ENCODE data around the gene PRSS22. TPM values are rescaled to one million over a fixed set of nuclear protein-coding genes. Genes with fewer than 3 reads are reported as not detected.

The PRSS22 gene
- polyA plus RNA-seq, 1 donor = 8.2 TPM

DNA sequence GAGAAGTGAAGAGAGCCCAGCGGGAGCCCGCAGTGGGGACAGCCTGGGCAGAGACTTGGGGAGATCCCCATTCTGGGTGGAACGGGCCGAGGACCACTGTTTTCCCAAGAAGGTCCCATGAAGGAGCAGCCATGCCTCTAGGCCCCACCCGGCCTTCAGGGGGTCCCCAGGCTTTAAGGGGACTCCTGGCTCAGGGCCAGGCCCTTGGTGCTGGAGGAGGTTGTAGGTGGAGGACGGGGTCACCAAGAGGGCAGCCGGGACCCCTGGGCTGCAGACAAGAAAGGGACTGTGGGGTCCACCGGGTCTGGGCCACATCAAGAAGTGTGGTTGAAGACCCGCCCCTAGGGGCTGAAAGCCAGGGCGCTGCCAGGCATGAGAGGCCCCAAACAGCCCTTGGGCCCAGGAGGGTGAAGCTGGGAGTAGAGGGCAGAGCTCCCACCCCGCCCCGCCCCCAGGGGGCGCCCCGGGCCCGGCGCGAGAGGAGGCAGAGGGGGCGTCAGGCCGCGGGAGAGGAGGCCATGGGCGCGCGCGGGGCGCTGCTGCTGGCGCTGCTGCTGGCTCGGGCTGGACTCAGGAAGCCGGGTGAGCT, 41.1 kb downstream of the PRSS22 start, which contains the start of gene PRSS21:
PRSS21 (plus strand) TSS at position 487 of the 589 bp plus-strand sequence; CDS start at position 519, 32 bp downstream.
- no peak for DNase-seq

DNA sequence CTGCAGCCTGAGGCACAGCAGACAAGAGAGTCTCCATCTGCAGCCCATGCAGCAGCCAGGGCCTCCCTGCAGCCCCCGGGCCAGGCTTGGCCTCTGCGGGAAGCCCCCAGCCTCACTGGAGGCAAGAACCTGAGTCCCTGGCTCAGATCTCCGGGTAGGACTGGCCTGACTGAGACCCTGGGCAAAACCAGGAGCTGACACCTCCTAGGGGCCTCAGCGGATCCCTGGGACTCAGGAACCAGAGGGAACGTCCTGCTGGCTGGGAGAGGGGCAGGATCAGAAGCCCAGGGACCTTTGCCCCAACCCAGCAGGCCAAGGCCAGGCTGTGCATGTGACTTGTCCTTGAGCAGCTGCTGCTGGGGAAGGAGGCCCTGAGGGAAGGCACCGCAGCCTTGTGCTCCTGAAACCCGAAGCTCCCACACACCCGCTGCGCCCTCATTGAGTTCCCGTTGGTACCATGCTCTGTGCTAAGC, 42.6 kb downstream of the PRSS22 start:
- no peak for DNase-seq

DNA sequence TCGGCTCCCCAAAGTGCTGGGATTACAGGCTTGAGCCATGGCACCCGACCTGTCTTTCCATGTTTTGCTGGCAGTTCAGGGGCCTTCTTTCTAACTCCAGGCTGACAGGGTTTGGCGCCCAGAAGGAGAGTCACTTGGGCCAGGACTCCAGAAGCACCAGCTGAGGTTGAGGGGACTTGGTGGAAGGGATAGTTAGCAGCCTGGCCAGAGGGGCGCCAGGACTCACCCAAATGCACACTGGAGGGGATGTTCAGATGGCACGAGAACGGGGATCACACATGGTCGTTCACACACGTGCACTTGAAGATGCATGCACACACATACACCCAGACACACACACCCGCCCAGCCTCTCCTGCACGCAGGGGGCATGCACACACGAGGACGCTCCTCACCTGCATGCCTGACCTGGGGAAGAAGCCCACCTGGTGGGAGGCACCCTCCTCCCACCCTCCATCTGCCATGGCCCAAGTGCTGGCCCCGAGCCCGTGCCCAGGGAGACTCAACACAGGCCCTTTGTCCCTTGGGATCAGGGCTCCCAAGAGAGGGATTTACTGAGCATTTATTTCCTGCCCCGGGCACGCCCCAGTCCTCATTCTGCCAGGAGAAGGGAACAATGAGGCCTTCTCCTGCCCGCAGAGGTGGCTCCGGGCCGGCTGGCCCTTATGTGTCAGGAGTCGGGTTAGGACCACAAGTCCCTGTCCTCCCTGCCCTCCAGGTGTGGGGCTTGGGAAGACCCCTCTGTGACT, 43.2 kb downstream of the PRSS22 start:
- no peak for DNase-seq

DNA sequence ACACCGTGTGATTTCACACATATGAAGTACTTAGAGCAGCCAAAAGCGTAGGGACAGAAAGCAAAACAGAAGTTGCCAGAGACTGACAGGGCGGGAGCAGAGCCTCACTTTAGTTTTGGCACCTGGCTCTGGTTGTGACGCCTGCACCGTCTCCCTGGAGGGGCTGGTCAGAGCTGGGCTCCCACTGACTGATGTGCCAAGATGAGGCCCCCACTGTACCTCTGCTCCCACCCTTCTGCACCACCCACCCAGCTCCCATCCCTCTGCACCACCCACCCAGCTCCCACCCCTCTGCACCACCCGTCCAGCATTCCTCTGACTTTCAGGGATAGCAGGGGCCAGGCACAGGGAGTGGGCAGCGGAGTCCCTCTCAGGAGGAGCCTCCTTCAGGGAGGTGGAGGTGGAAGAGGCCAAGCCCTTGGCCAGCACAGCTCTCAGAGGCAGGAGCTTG, 44.2 kb downstream of the PRSS22 start:
- DNase-seq = no peak

DNA sequence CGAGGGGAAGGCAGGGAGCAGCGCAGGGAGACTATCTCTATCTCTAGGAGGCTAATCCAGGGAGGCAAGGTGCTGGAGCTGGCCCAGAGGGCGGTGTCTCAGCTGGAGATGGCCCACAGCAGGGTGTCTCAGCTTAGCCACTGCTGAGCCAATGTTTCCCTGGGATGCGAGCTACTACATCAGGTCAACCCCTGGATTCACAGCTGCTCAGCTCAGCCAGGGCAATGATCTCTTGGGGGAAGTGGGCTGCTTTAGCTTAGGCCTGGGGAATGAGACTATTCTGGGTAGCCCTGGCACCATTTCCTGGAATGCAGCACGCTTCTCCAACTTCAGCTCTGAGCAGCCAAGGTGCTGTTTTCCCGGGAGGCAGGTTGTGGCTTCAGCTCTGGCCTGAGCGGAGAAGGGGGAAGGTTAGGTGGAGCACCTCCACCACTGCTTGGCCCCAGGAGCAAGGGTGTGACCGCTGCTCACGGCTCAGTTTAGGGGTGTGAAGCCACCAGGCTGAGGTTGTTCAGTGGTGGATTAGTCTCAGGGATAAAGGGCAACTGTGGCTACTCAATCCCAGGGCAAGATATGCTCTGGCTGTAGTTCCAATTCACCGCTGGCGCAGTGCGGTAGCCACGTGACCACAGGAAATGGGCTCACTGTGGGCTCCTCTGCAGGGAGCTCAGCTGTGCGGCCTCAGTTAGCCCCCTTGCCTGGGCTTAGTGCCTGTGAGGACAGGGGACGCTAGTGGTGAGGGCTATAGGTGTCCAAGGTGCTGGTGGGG, 46.1 kb downstream of the PRSS22 start:
- DNase-seq = no peak

DNA sequence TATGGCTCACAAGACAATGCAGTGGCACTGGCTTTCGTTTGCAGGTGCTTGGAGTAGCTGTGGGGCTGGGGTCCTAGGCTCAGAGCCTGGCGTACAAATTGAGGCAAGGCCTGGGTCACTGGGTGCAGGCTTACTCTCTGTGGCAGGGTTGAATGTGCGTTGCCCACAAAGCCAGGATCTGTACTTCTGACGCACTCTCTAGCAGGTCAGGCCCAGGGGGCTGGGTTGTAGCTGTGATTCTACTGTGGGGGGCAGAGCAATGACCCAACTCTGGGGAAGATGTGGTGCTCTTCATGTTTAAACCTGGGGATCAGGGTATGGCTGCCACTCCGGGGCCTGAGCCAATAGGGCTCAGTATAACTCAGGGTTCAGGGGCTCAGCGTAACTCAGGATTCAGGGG, 47.3 kb downstream of the PRSS22 start:
- no peak for DNase-seq

DNA sequence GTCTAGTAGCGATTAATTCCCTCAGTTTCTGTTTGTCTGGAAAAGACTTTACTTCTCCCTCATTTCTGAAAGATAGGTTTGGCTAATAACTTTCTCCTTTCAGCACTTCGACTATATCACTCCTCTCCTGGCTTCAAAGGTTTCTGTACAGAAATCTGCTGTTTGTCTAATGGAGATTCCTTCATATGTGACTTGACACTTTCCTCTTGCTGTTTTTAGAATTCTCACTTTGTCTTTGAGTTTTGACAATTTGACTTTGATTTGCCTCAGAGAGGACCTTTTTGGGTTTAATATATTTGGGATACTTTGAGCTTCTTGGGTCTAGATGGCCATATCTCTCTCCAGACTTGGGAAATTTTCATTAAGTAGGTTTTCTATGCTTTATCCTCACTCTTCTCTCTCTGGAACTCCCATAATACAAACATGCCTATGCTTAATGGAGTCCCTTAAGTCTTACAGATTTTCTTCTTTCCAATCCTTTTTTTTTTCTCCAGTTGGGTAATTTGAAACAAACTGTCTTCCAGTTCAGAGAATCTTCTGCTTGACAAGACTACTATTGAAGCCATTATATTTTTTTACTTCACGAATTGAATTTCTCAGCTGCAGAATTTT, 48.7 kb downstream of the PRSS22 start:
- no peak for DNase-seq

DNA sequence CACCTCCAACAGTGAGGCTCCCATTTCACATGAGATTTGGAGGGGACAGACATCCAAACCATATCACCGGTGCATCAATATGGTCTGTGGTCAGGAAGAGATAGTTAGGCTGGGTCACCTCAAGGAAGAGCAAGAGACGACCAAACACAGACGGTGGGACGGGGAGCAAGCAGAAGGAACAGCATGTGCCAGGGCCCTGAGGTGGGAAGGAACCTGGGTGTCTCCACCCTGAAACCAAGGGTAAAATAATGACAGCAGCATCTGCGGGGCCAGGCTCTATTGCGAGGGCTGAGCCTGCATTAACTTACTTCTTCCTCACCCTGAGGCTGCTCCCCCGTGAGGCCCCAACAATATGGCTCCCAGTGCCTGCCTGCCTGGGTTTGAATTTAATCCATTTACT, 49.8 kb downstream of the PRSS22 start:
- no peak for DNase-seq

DNA sequence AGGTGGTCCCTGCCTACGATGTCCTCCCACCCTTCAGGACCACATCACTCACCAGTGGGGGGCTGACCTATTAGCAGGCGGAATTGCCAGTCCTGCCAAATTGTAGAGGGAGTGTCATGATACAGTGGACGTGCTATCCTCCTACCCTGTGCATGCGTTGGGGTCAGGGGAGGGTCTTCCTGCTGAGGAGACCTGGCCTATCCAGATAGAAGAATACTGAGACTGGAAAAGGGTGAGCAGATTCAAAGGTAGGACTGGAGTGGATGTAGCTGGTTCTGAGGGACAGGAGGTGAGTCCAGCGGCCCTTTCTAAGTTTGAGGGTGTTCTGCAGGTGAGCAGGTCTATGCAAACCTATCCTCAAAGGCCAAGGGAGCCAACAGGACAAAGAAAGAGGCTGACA, 51.7 kb downstream of the PRSS22 start:
- no peak for DNase-seq

DNA sequence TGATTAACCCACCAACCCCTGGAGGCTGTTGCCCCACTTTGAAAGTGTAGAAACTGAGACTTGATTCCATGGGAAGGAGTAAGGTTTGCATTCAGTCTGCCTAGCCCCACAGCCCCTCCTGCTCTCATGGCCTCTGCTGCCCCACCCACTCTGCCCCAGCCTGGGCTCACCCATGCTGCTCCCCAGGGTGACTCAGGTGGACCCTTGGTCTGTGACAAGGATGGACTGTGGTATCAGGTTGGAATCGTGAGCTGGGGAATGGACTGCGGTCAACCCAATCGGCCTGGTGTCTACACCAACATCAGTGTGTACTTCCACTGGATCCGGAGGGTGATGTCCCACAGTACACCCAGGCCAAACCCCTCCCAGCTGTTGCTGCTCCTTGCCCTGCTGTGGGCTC, 53.2 kb downstream of the PRSS22 start:
- DNase-seq = no peak

DNA sequence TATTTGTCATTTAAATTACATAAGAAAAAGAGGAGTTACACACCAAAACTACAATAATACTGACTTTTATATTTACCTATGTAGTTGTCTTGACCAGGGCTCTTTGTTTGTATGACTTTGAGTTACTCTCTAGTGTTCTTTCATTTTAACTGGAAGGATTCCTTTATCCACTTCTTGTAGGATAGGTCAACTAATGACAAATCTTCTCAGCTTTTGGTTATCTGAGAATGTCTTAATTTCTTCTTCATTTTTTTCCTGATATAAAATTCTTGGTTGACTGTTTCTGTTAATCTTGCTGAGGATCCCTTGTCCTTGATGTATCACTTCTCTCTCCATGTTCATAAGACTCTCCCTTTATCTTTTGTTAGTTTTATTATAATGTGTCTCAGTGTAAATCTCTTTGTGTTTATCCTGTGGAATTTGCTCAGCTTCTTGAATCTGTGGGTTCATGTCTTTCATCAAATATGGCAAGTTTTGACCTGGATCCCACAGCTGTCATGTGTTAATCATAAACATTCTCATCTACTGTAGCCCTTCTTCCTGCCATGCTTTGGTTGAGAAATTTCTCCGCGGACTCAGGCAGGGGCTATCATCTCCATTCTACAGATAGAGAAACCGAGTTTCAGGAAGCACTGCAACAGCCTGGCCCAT, 54.3 kb downstream of the PRSS22 start:
- no peak for DNase-seq

Other genes with a start within 250 kb of the PRSS22 start
- gene KCTD5, start 175.6 kb downstream of the PRSS22 start, polyA plus RNA-seq (ENCODE audit: insufficient read length) = 22.2 TPM
- 1.3 TPM for gene PRSS27, start 137.9 kb downstream of the PRSS22 start, polyA plus RNA-seq (ENCODE audit: insufficient read length)
- 820 TPM for gene SRRM2, start 105.5 kb downstream of the PRSS22 start, polyA plus RNA-seq (ENCODE audit: insufficient read length)
- 182 TPM for gene ELOB, start 80.9 kb downstream of the PRSS22 start, polyA plus RNA-seq (ENCODE audit: insufficient read length)
- 0.20 TPM for gene PRSS33, start 70.6 kb downstream of the PRSS22 start, polyA plus RNA-seq (ENCODE audit: insufficient read length)
- gene PRSS41, start 59.7 kb downstream of the PRSS22 start, polyA plus RNA-seq (ENCODE audit: insufficient read length) = not detected
- gene PRSS21, start 40.9 kb downstream of the PRSS22 start, polyA plus RNA-seq (ENCODE audit: insufficient read length) = 0.22 TPM
- gene ZG16B, start 27.9 kb downstream of the PRSS22 start, polyA plus RNA-seq (ENCODE audit: insufficient read length) = 0.48 TPM
- gene FLYWCH2, start 25.0 kb upstream of the PRSS22 start, polyA plus RNA-seq (ENCODE audit: insufficient read length) = 15.2 TPM
- gene FLYWCH1, start 53.8 kb upstream of the PRSS22 start, polyA plus RNA-seq (ENCODE audit: insufficient read length) = 16.4 TPM
- gene KREMEN2, start 106.1 kb upstream of the PRSS22 start, polyA plus RNA-seq (ENCODE audit: insufficient read length) = 1.4 TPM
- 9.6 TPM for gene PAQR4, start 111.2 kb upstream of the PRSS22 start, polyA plus RNA-seq (ENCODE audit: insufficient read length)
- gene PKMYT1, start 122.3 kb upstream of the PRSS22 start, polyA plus RNA-seq (ENCODE audit: insufficient read length) = 22.0 TPM
- 2.0 TPM for gene CLDN9, start 154.8 kb upstream of the PRSS22 start, polyA plus RNA-seq (ENCODE audit: insufficient read length)
- 29.6 TPM for gene CLDN6, start 160.0 kb upstream of the PRSS22 start, polyA plus RNA-seq (ENCODE audit: insufficient read length)
- gene TNFRSF12A, start 162.2 kb upstream of the PRSS22 start, polyA plus RNA-seq (ENCODE audit: insufficient read length) = 6.7 TPM
- gene HCFC1R1, start 165.8 kb upstream of the PRSS22 start, polyA plus RNA-seq (ENCODE audit: insufficient read length) = 56.2 TPM
- gene THOC6, start 165.9 kb upstream of the PRSS22 start, polyA plus RNA-seq (ENCODE audit: insufficient read length) = 29.5 TPM
- 2.6 TPM for gene BICDL2, start 178.8 kb upstream of the PRSS22 start, polyA plus RNA-seq (ENCODE audit: insufficient read length)
- 1.7 TPM for gene MMP25, start 188.4 kb upstream of the PRSS22 start, polyA plus RNA-seq (ENCODE audit: insufficient read length)
- gene IL32, start 207.5 kb upstream of the PRSS22 start, polyA plus RNA-seq (ENCODE audit: insufficient read length) = 23.4 TPM
- 0.10 TPM for gene ZSCAN10, start 241.1 kb upstream of the PRSS22 start, polyA plus RNA-seq (ENCODE audit: insufficient read length)

Data from left kidney (tissue), 2 donors.